Esophagus muscularis mucosa (tissue), 4 donors: ENCODE data around the gene TRIM7.
"Not testable (repeated sequence)": the region's sequence is repeated elsewhere in the genome, so short reads cannot be mapped to it uniquely, and the experiment has no call there.

Source experiments
- EP300 ChIP-seq: sonication (generic); formaldehyde crosslinking; IDR thresholded peaks from one replicate; pipeline ENCODE4 v1.6.1; 2017; ENCODE audit warnings: antibody characterized with exemption
- POLR2A ChIP-seq: fragments of 450-650 bp; IDR thresholded peaks from one replicate; pipeline ENCODE4 v1.6.1; 2017; ENCODE audit warnings: antibody characterized with exemption, moderate library complexity, mild to moderate bottlenecking, low read depth
- POLR2AphosphoS5 ChIP-seq, 2 donors: sonication (generic); formaldehyde crosslinking; IDR thresholded peaks; one replicate each; pipeline ENCODE4 v1.6.1; 2017; ENCODE audit warnings: antibody characterized with exemption in 2 of 2
- TF ChIP-seq, protein P1 (sequence below), 3 experiments: fragments of 200-600 bp in 2 of 3; fragments of 450-650 bp in 1 of 3; sonication (generic) in 2 of 3; IDR thresholded peaks; one replicate each; pipeline ENCODE4 v1.5.1; 2017 to 2019; ENCODE audit warnings: antibody characterized with exemption in 3 of 3, mild to moderate bottlenecking in 2 of 3, moderate library complexity in 1 of 3

DNA sequence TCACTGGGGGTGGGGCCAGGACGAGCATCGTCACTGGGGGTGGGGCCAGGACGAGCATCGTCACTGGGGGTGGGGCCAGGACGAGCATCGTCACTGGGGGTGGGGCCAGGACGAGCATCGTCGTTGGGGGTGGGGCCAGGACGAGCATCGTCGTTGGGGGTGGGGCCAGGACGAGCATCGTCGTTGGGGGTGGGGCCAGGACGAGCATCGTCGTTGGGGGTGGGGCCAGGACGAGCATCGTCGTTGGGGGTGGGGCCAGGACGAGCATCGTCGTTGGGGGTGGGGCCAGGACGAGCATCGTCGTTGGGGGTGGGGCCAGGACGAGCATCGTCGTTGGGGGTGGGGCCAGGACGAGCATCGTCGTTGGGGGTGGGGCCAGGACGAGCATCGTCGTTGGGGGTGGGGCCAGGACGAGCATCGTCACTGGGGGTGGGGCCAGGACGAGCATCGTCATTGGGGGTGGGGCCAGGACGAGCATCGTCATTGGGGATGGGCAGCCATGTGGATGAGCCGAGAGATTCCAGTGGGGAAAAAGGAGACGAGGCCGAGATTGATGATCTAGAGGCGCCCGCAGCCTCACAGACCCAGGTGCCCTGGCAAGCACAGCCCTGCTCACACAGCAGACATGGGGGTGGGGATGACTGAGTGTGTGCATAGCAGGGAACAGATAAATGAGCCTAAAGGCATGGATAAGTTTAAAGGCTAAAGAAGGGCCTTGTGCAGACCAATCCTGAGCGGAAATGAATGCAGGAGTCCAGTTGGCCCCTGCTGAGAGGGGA lies 44.1 kb downstream of the TRIM7 start:
- TF ChIP-seq, protein P1, sequence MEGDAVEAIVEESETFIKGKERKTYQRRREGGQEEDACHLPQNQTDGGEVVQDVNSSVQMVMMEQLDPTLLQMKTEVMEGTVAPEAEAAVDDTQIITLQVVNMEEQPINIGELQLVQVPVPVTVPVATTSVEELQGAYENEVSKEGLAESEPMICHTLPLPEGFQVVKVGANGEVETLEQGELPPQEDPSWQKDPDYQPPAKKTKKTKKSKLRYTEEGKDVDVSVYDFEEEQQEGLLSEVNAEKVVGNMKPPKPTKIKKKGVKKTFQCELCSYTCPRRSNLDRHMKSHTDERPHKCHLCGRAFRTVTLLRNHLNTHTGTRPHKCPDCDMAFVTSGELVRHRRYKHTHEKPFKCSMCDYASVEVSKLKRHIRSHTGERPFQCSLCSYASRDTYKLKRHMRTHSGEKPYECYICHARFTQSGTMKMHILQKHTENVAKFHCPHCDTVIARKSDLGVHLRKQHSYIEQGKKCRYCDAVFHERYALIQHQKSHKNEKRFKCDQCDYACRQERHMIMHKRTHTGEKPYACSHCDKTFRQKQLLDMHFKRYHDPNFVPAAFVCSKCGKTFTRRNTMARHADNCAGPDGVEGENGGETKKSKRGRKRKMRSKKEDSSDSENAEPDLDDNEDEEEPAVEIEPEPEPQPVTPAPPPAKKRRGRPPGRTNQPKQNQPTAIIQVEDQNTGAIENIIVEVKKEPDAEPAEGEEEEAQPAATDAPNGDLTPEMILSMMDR (IDR thresholded peaks at IDR 0.05), result not testable (repeated sequence)
- not testable (repeated sequence) for TF ChIP-seq POLR2AphosphoS5 (IDR thresholded peaks at IDR 0.05); POLR2A; EP300
